Urinary bladder (tissue), 4 donors: ENCODE measurements around the gene CMTR1. TPM values are rescaled to one million over a fixed set of nuclear protein-coding genes. Genes with fewer than 3 reads are reported as not detected.

Experiments
- DNase-seq: peaks from one replicate; pipeline ENCODE4 v3.0.0-alpha.2; 2015; ENCODE audit errors: extremely low spot score
- H3K27ac ChIP-seq: one replicate; pipeline ENCODE4 v1.5.1; 2013; ENCODE audit warnings: low read depth, mild to moderate bottlenecking, moderate library complexity
- H3K36me3 ChIP-seq: one replicate; pipeline ENCODE4 v1.6.1; 2013; ENCODE audit warnings: mild to moderate bottlenecking, moderate library complexity; ENCODE audit not compliant: insufficient read depth
- H3K4me1 ChIP-seq: one replicate; pipeline ENCODE4 v1.6.1; 2013; ENCODE audit warnings: mild to moderate bottlenecking, moderate library complexity; ENCODE audit not compliant: insufficient read depth
- H3K4me3 ChIP-seq: one replicate; pipeline ENCODE4 v1.5.1; 2013; ENCODE audit warnings: low read depth, low read length
- WGBS: extraction: QIAGEN DNeasy Blood & Tissue Kit; methylation state at CpG from one replicate; pipeline ENCODE4 v1.1.7; 2013; 5-methylcytosine and 5-hydroxymethylcytosine counted together
- polyA plus RNA-seq: library from polyadenylated mRNA; stranded (reverse); fragments of 200-250 nt; gene quantifications from one replicate; pipeline ENCODE4 v1.2.3, GENCODE V29; 2013
- total RNA-seq: library from RNA; depleted of rRNA; stranded (reverse); fragments of >200 nt; gene quantifications from one replicate; pipeline ENCODE4 v1.2.3, GENCODE V29; 2014
- donor health status: healthy with polysubstance abuse.
- donor health status: healthy.

The CMTR1 gene
- total and polyA plus RNA-seq, 2 donors, result 26.0 to 32.3 TPM

DNA sequence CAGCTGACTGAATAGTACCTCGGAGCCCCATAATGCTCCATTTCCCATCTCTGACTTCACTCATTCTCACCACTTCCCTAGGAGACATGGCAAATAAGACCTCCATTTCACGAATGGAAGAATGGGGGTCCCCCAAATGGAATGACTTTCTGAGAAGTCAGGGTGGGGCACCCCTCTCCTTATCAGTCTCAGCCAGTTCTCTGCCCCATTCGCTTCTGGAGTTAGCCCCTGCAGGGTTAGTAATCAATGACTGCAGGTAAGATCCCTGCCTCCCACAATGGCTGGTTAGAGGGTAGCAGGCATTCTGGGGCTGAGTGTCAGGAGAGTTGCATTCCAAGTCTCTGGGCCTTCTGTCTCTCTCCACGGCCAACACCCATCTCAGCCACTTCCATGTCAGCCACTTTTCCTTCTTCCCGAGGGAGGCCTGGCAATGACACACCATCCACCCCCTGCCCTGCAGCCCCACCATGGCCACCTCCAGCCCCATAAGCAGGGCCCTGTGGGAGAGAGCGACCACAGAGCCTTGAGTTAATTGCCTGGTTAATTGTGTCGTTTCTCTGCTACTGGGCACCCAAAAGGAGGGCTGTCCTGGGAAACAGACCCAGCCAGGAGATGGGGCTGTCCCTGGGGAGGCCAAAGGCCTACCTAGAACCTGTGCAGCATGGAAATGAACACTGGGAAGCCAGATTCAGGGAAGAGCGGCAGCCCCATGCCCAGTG lies 53.3 kb downstream of the CMTR1 start:
- Histone ChIP-seq H3K36me3 (no peaks in the 10 kb centered on the region), H3K4me3 (no peak overlapping the region), H3K27ac (no peak overlapping the region), H3K4me1 (no peaks in the 10 kb centered on the region)
- DNase-seq, result no peak
- 86% methylated on average over 8 of the region's 8 CpGs for WGBS

DNA sequence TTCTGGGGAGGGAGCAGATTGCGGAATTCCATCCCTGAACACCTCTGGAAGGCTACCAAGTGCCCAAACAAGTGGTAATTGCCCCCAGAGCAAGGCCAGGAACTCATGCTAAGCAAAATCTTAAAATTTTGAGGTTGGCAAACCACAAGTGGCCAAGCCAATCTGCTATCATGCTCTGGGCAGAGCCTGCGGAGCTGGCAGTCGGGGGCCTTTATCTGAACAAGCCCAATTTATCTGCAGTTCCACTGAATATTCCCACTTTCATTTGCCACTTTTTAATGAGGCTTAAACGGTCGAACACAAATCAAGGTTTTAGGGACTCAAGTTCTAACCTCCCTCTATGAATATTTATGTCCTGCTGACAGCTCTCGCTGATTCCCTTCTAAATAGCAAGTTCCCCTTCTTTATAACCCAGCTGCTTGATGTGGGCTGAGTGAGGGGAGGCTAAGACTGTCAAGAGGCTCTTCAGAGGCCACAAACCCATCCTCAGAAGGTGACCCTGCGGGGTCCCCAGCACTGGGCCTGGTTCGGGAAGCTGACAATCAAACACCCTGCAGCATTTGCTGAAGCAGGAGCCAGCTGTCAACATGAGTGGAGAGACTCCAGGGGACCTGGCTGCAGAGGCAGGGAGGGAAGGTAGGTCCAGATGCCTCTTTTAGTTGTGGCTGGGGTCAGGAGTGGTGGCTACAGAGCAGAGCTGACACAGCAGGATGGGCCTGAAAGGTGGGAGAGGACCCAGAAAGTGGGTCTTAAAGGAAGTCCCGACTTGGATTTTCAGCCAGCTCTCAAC lies 54.8 kb downstream of the CMTR1 start:
- 69% methylated on average over 9 of the region's 9 CpGs for WGBS
- DNase-seq, result no peak
- H3K36me3 ChIP-seq, result no peaks in the 10 kb centered on the region
- no peak overlapping the region for H3K27ac ChIP-seq
- H3K4me3 ChIP-seq, result no peak overlapping the region
- H3K4me1 ChIP-seq, result no peaks in the 10 kb centered on the region

DNA sequence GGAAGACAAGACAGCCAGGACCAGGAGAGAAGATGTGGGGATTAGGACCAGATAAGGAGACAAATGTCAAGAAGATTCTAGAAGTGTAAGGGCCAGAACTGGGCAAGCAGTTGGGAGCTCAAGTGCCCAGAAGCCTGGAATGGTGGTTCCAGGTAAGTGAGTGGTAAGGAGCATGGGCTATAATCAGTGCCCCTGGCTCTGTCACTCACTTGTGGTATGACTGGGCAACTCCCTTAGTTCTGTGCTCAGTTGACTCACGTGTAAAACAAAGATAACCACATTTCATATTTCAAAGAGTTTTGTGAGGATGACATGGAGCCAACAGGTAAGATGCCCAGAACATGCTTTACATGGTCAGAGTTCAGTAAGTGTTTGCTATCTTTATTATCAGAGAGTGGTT lies 55.5 kb downstream of the CMTR1 start:
- Histone ChIP-seq H3K27ac (no peak overlapping the region), H3K4me3 (no peak overlapping the region), H3K36me3 (no peaks in the 10 kb centered on the region), H3K4me1 (no peaks in the 10 kb centered on the region)
- WGBS, result 71% methylated on average over 1 of the region's 1 CpG
- DNase-seq, result no peak

DNA sequence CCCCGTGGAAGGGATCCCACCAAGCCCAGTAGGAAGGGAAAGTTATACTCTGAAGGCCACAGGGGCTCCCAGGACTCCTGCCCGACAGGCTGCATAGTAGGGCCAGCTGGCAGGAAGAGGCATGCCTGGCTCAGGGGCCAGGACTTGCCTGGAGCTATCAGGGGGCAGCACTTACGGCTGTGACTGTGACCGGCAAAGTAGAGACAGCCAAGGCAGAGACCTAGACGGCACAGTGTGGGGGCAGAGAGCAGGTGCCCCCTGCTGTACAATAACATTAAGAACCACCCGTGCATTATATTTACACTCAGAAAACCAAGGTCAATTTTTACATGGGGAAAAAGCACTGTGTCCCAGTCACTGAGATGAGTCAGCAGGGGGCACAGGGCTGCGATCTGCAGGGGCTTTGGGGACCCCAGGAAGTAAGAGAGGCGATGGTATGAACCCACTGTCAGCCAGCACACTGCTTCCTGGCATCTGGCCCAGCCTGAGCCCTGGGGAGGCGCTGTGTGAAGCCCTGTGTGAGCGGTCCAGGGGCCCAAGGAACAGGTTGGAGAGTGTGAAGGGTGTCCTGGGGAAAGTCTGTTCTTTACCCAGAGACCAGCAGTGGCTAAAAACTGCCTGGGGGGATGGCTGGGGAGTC lies 56.8 kb downstream of the CMTR1 start:
- H3K4me3 ChIP-seq, result no peak overlapping the region
- no peaks in the 10 kb centered on the region for H3K4me1 ChIP-seq
- no peak overlapping the region for H3K27ac ChIP-seq
- WGBS, result 45% methylated on average over 10 of the region's 10 CpGs
- H3K36me3 ChIP-seq, result no peaks in the 10 kb centered on the region
- no peak for DNase-seq

DNA sequence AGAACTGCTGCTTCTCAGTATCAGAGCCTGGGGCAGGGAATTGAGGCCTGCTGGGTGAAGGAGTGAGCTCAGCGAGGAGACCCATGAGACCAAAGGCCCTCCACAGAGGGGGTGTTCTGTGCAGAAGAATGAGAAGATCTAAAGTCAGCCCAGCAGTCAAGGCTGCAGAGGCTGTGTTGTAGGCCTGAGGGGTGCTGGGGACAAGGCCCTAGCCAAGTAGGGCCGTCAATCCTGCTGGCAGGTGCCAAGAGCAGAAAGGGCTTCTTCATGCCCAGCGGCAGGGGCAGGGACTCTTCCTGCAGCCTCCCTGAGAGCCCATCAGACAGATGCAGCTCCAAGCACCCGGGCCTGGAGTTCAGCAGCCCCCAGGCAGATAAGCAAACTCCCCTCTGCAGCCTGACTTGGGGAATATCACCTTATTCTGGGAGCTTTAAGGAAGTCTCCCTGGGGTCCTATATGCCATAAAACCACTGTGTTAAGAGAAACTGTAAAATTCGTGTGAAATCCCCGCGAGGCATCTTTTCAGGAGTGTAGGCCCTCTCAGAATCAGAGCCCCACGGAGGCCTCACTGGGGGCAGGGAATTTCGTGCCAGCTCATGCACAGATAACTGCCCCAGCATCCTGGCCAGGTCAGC lies 57.6 kb downstream of the CMTR1 start:
- Histone ChIP-seq H3K36me3 (no peaks in the 10 kb centered on the region), H3K4me1 (no peaks in the 10 kb centered on the region)
- WGBS, result 75% methylated on average over 9 of the region's 9 CpGs

DNA sequence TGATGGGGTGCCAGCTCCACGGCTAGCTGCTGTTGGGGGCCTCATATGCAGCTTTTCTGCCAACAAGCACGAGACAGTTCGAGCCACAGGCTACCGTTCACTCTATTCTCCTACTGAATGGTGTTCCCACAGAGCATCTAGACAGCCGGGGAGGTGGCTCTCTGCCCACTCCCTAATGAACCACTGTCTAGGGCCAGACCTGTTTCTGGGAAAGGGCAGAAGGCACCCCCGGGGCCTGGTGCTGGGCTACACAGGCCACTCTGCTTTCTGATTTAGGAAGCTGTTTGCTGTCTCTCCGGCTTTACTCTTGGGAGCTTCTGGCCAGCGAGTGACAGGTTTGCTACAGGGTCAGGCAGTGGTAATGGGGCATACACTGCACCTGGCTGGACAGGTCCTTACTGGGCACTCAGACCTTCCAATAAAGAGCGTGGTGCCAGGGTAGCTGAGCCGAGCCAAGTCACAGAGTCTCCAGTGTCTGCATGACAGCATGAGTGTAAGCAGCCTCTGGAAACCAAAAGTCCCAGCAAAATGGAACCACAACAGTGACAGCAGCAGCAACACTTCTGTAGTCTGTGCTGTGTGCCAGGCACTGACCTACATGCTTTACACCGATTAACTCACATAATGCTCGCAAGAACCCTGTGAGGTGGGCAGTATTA lies 58.3 kb downstream of the CMTR1 start:
- Histone ChIP-seq H3K36me3 (no peaks in the 10 kb centered on the region), H3K4me1 (no peaks in the 10 kb centered on the region), H3K4me3 (no peak overlapping the region), H3K27ac (no peak overlapping the region)
- no peak for DNase-seq
- WGBS, result 67% methylated on average over 12 of the region's 12 CpGs

More for the DNA sequence above, 57.6 kb downstream of the CMTR1 start:
- Histone ChIP-seq H3K27ac (no peak overlapping the region), H3K4me3 (no peak overlapping the region)
- no peak for DNase-seq

DNA sequence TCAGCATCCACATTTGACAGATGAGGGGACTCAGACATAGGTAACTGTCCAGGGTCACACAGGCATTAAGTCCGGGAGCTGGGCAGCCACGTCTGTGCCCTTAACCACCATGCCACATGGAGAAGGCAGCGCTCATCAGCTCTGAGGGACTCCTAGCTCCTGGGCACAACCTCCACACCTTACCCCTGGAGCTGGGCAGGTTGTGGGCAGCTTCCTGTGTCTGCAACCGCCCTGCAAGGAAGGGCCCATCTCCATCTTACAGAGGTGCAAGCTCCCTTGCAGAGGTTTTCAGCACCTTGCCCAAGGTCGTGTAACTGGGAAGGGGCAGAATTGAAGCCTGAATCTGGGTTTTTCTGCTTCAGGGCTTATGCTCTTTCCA lies 58.8 kb downstream of the CMTR1 start:
- 76% methylated on average over 5 of the region's 5 CpGs for WGBS
- no peak for DNase-seq

DNA sequence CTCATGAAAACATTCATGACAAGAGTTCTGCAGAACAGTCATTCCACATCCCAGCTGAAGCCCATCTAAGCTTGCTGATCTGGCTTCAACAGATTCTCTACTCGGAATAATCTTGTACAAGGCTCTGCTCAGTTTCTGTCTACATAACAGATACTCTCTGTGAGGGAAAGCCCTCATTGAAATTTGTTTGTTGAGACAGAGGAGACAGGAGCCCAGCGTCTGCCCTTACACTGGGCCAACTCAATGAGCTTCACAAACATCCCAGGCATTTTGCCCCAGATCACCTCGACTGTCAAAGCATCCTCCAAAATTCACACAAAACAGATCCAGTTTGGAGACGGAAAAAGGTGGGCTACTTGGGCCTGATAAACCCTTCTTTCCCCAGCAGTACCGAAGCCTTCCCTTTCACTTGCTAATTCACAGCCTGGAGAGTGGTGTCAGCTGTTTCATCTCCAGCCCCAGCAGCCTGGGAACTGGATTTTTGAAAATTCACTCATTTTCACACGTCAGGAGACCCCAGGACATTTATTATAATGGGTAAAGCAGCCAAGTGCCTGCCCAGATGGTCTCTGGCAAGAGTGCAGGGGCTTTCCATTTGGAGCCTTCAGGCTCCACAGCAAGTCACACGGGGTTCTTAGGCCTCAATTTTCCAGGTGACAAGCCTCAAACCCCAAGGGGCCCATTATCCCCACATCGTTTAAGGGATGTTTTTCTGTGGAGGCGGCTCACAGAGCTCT lies 59.4 kb downstream of the CMTR1 start:
- H3K4me1 ChIP-seq, result no peaks in the 10 kb centered on the region
- 54% methylated on average over 9 of the region's 9 CpGs for WGBS

More for the DNA sequence above, 58.8 kb downstream of the CMTR1 start:
- Histone ChIP-seq H3K27ac (no peak overlapping the region), H3K4me1 (no peaks in the 10 kb centered on the region), H3K4me3 (no peak overlapping the region), H3K36me3 (no peaks in the 10 kb centered on the region)

DNA sequence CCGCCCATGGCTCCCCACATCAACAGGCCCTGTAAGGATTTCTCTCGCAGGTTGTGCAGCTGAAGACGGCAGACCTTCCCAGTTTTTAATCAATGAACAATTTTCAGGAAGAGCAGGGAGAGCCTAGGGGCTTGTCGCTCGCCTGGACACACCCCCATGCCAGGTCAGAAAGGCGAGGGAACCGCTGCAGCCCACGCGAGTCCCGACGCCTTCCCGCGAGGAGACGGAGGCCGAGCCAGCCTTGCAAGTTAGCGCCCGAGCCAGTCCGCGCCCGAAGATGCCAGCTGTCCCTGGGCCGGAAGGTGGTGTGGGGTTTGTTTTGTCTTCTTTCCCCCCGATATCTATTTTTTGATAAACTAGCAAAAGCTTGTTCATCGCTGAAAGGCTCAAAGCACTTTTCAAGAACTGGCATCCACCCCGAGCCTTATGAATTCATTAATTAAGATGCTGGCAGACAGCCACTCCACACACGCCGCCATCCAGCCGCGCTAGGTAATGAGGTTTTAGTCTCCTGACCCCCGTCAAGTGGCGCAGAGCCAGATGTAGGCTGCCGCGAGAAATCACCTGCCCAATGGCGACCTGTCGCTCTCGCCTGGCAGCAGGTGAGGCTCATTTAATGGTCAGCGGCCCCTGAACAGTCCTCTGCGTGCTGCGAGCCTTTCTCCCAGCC lies 60.1 kb downstream of the CMTR1 start:
- H3K27ac ChIP-seq, result no peak overlapping the region
- no peaks in the 10 kb centered on the region for H3K36me3 ChIP-seq
- 89% methylated on average over 38 of the region's 38 CpGs for WGBS
- DNase-seq, result no peak
- no peaks in the 10 kb centered on the region for H3K4me1 ChIP-seq
- no peak overlapping the region for H3K4me3 ChIP-seq

More for the DNA sequence above, 59.4 kb downstream of the CMTR1 start:
- no peak overlapping the region for H3K27ac ChIP-seq
- no peak for DNase-seq
- H3K36me3 ChIP-seq, result no peaks in the 10 kb centered on the region
- H3K4me3 ChIP-seq, result no peak overlapping the region

DNA sequence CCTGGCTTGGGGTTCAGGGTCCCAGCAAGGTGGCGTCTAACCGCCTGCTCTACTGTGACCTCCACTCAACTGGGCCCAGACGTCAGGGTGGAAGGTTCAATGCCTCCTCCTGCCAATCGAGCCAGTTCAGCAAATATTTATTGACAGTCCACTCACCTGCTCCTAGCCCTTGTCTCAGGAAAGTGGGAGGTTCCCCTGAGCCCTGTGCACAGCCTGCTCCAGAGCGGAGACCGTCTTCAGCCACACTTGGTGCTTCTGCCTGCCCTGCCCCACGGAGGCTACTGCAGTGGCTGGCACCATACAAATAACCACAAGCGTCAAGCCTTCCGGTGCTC lies 60.6 kb downstream of the CMTR1 start:
- 95% methylated on average over 9 of the region's 9 CpGs for WGBS
- Histone ChIP-seq H3K4me1 (no peaks in the 10 kb centered on the region), H3K4me3 (no peak overlapping the region), H3K36me3 (no peaks in the 10 kb centered on the region), H3K27ac (no peak overlapping the region)
- DNase-seq, result no peak

DNA sequence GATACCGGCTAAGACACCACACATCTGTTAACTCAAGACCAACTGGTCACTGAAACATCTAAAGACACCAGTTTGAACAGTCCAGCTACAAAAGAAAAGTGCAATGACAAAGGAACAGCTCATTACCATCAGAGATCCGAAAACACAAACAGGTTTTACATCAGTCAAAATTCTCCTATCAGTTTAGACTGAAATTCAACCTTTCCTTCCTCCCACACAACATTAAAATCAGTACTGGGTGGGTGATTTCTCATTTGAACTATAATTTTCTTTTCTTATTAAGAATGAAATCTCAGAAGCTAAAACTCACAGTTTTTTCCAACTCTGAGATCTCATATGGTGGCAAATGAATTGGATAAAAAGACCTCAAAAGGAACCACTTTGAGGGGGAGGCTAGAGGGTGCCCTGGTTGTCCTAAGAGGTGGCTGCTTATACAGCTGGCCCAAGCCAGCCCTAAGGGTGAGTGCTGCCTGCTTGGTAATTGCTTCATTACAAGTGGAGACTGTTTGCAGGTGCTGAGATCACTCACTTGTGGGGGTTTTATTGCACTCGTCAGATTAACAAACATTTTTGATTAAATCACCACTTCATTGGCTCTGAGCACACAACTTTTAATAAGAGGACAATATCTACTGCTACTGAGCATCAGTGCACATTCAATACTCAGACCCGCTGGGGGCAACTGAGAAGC lies 62.4 kb downstream of the CMTR1 start:
- Histone ChIP-seq H3K36me3 (no peaks in the 10 kb centered on the region), H3K27ac (no peak overlapping the region), H3K4me1 (no peaks in the 10 kb centered on the region), H3K4me3 (no peak overlapping the region)
- DNase-seq, result no peak
- WGBS, result 91% methylated on average over 4 of the region's 4 CpGs
